ELR (cell line): ENCODE data around the gene CNMD.

Source experiments
- DNase-seq: peaks from one replicate; pipeline ENCODE4 v3.0.0-alpha.2; 2015; ENCODE audit warnings: low read depth

CNMD gene

GRCh38 chr13:52739468-52740071, at the start of gene CNMD:
Gene CNMD, minus strand, starts transcription at chr13:52739820. Its CDS starts 119 bp downstream, at chr13:52739701.
- DNase-seq = no peak

- DNase-seq = no peak
These were observed 48.4 kb upstream of the CNMD start for GRCh38 chr13:52788011-52788410.

GRCh38 chr13:52787235-52787634, 47.6 kb upstream of the CNMD start:
- no peak for DNase-seq

- DNase-seq = peak; percentile 5
These were observed 47.1 kb upstream of the CNMD start for GRCh38 chr13:52786766-52787165.

- no peak for DNase-seq
These were observed 46.1 kb upstream of the CNMD start for GRCh38 chr13:52785739-52786138.

GRCh38 chr13:52784591-52785340, 45.1 kb upstream of the CNMD start:
- DNase-seq = no peak

- DNase-seq = no peak
These were observed 44.3 kb upstream of the CNMD start for GRCh38 chr13:52783943-52784342.

- no peak for DNase-seq
These were observed 43.1 kb upstream of the CNMD start for GRCh38 chr13:52782471-52783448.

- DNase-seq = no peak
These were observed 41.0 kb upstream of the CNMD start for GRCh38 chr13:52780611-52781010.

- no peak for DNase-seq
These were observed 40.5 kb upstream of the CNMD start for GRCh38 chr13:52780092-52780491.

GRCh38 chr13:52779103-52779502, 39.5 kb upstream of the CNMD start:
- no peak for DNase-seq

- no peak for DNase-seq
These were observed 37.1 kb upstream of the CNMD start for GRCh38 chr13:52776726-52777125.

GRCh38 chr13:52775511-52775910, 35.9 kb upstream of the CNMD start:
- DNase-seq = no peak

- no peak for DNase-seq
These were observed 28.4 kb upstream of the CNMD start for GRCh38 chr13:52767949-52768516.

- no peak for DNase-seq
These were observed 26.2 kb upstream of the CNMD start for GRCh38 chr13:52765611-52766390.

GRCh38 chr13:52760077-52760476, 20.5 kb upstream of the CNMD start:
- DNase-seq = no peak

- no peak for DNase-seq
These were observed 18.5 kb upstream of the CNMD start for GRCh38 chr13:52758114-52758513.

- DNase-seq = no peak
These were observed 11.6 kb upstream of the CNMD start for GRCh38 chr13:52751196-52751595.

- no peak for DNase-seq
These were observed 11.1 kb upstream of the CNMD start for GRCh38 chr13:52750713-52751112.

- DNase-seq = no peak
These were observed 9.8 kb upstream of the CNMD start for GRCh38 chr13:52749419-52749818.

- no peak for DNase-seq
These were observed 6.5 kb upstream of the CNMD start for GRCh38 chr13:52746141-52746540.
